ENCODE results near the gene EIF2D.

GRCh38 chr1:206651014-206651413 lies 38.7 kb upstream of the EIF2D start:
- TF ChIP-seq ZNF609 (CRISPR knock-in tag; IDR thresholded peaks at IDR 0.05; ENCODE audit: borderline replicate concordance) (no peak), EZH2 (conservative IDR thresholded peaks at IDR 0.05; ENCODE audit: low read depth, low read length) (no peak), ZNF317 (CRISPR knock-in tag; IDR thresholded peaks at IDR 0.05) (no peak)
